ENCODE results near the gene RAB29. TPM values are rescaled to one million over a fixed set of nuclear protein-coding genes. Genes with fewer than 3 reads are reported as not detected.
A peak's percentile ranks its signal among the peaks of the same experiment; 100 is the strongest.

Gene RAB29
- total RNA-seq, 4 donors from 2014 or later, result 8.3 to 96.6 (median 22.0) TPM

- no peak overlapping the region for H3K27ac ChIP-seq
- DNase-seq, result no peak
- H3K4me1 ChIP-seq, result peaks cover 0 to 3% (median 0%) of the 10 kb centered on the region in 4 donors
- H3K36me3 ChIP-seq, result no peaks in the 10 kb centered on the region
- no peaks in the 10 kb centered on the region for H3K27me3 ChIP-seq
- H3K4me3 ChIP-seq, result no peak overlapping the region
- H3K9me3 ChIP-seq, result no peaks in the 10 kb centered on the region
- no peak for TF ChIP-seq CTCF (IDR thresholded peaks at IDR 0.05)
- TF ChIP-seq POLR2A (IDR thresholded peaks at IDR 0.05), result no peak
These were observed 5.1 kb upstream of the RAB29 start for GRCh38 chr1:205780335-205780734.

GRCh38 chr1:205777994-205778393 is 2.7 kb upstream of the RAB29 start:
- no peaks in the 10 kb centered on the region for H3K27me3 ChIP-seq
- H3K27ac ChIP-seq, result no peak overlapping the region
- H3K36me3 ChIP-seq, result no peaks in the 10 kb centered on the region
- no peaks in the 10 kb centered on the region for H3K9me3 ChIP-seq
- TF ChIP-seq POLR2A (IDR thresholded peaks at IDR 0.05) (no peak), CTCF (IDR thresholded peaks at IDR 0.05) (no peak)
- peaks cover 0 to 8% (median 6%) of the 10 kb centered on the region in 4 donors for H3K4me1 ChIP-seq
- no peak overlapping the region for H3K4me3 ChIP-seq
- no peak for DNase-seq

GRCh38 chr1:205775717-205776056 is 405 bp upstream of the RAB29 start:
- H3K9me3 ChIP-seq, result no peaks in the 10 kb centered on the region
- no peak for DNase-seq
- peaks cover 0 to 8% (median 6%) of the 10 kb centered on the region in 4 donors for H3K4me1 ChIP-seq
- H3K27me3 ChIP-seq, result no peaks in the 10 kb centered on the region
- H3K27ac ChIP-seq, result peak overlapping the region; percentile 75 to 90 (median 78)
- peak overlapping the region; percentile 69 to 76 (median 72) for H3K4me3 ChIP-seq
- TF ChIP-seq POLR2A (IDR thresholded peaks at IDR 0.05) (no peak), CTCF (IDR thresholded peaks at IDR 0.05) (no peak)
- H3K36me3 ChIP-seq, result no peaks in the 10 kb centered on the region

- peak overlapping the region; percentile 69 to 76 (median 72) for H3K4me3 ChIP-seq
- no peaks in the 10 kb centered on the region for H3K27me3 ChIP-seq
- H3K4me1 ChIP-seq, result peaks cover 0 to 8% (median 6%) of the 10 kb centered on the region in 4 donors
- H3K36me3 ChIP-seq, result peaks cover 0 to 5% (median 0%) of the 10 kb centered on the region in 3 donors
- no peaks in the 10 kb centered on the region for H3K9me3 ChIP-seq
- DNase-seq, result peak; percentile 34 to 58 (median 57)
- H3K27ac ChIP-seq, result peak overlapping the region; percentile 75 to 90 (median 78)
- TF ChIP-seq POLR2A (IDR thresholded peaks at IDR 0.05) (no peak), CTCF (IDR thresholded peaks at IDR 0.05) (no peak)
These were observed 876 bp downstream of the RAB29 start for GRCh38 chr1:205774198-205775014.

GRCh38 chr1:205772607-205773032 is 2.7 kb downstream of the RAB29 start:
- no peak for DNase-seq
- H3K27me3 ChIP-seq, result no peaks in the 10 kb centered on the region
- H3K36me3 ChIP-seq, result peaks cover 0 to 5% (median 0%) of the 10 kb centered on the region in 3 donors
- no peak overlapping the region for H3K27ac ChIP-seq
- peaks cover 0 to 8% (median 6%) of the 10 kb centered on the region in 4 donors for H3K4me1 ChIP-seq
- no peaks in the 10 kb centered on the region for H3K9me3 ChIP-seq
- no peak for TF ChIP-seq POLR2A (IDR thresholded peaks at IDR 0.05)
- TF ChIP-seq CTCF (IDR thresholded peaks at IDR 0.05), result no peak
- no peak overlapping the region for H3K4me3 ChIP-seq

Data from Peyer's patch (tissue), 4 donors.